GM18498 (cell line): ENCODE results near the gene PPM1F.
"Not testable (repeated sequence)": the region's sequence is repeated elsewhere in the genome, so short reads cannot be mapped to it uniquely, and the experiment has no call there.

Source experiments
- ATAC-seq: cut with Tn5 transposase; IDR thresholded peaks from one replicate; pipeline ENCODE4 v1.9.1; 2021; ENCODE audit warnings: mild to moderate bottlenecking, moderate library complexity; ENCODE audit not compliant: unreplicated experiment

The PPM1F gene

GRCh38 chr22:21942407-21943343 lies 10.0 kb downstream of the PPM1F start:
- no peak for ATAC-seq

GRCh38 chr22:21941921-21942320 lies 10.7 kb downstream of the PPM1F start:
- ATAC-seq = no peak

- ATAC-seq = no peak
Measured at GRCh38 chr22:21940521-21940920, 12.1 kb downstream of the PPM1F start.

- ATAC-seq = not testable (repeated sequence)
Measured at GRCh38 chr22:21939935-21940334, 12.7 kb downstream of the PPM1F start.

- ATAC-seq = no peak
Measured at GRCh38 chr22:21939461-21939913, 13.2 kb downstream of the PPM1F start.

GRCh38 chr22:21938906-21939305 lies 13.7 kb downstream of the PPM1F start:
- no peak for ATAC-seq

- ATAC-seq = peak; percentile 89
Measured at GRCh38 chr22:21938071-21938822, 14.4 kb downstream of the PPM1F start.

GRCh38 chr22:21937821-21938070 lies 14.9 kb downstream of the PPM1F start:
- no peak for ATAC-seq

- ATAC-seq = no peak
Measured at GRCh38 chr22:21937041-21937820, 15.4 kb downstream of the PPM1F start.

- no peak for ATAC-seq
Measured at GRCh38 chr22:21936151-21936775, 16.4 kb downstream of the PPM1F start.

GRCh38 chr22:21933910-21934309 lies 18.7 kb downstream of the PPM1F start:
- no peak for ATAC-seq

GRCh38 chr22:21933413-21933812 lies 19.2 kb downstream of the PPM1F start:
- no peak for ATAC-seq

- no peak for ATAC-seq
Measured at GRCh38 chr22:21932347-21932746, 20.3 kb downstream of the PPM1F start.

GRCh38 chr22:21931056-21931455 lies 21.6 kb downstream of the PPM1F start:
- ATAC-seq = no peak

GRCh38 chr22:21929253-21929652 lies 23.4 kb downstream of the PPM1F start:
- ATAC-seq = no peak

GRCh38 chr22:21928048-21928447 lies 24.6 kb downstream of the PPM1F start:
- no peak for ATAC-seq

- ATAC-seq = no peak
Measured at GRCh38 chr22:21927174-21927823, 25.3 kb downstream of the PPM1F start.

- ATAC-seq = no peak
Measured at GRCh38 chr22:21926728-21927127, 25.9 kb downstream of the PPM1F start.

- no peak for ATAC-seq
Measured at GRCh38 chr22:21923163-21923561, 29.5 kb downstream of the PPM1F start.

GRCh38 chr22:21922370-21923162 lies 30.1 kb downstream of the PPM1F start:
- ATAC-seq = no peak
